HG03095 (cell line): Measurements from ENCODE around the gene FUZ.

Experiments
- ATAC-seq: cut with Tn5 transposase; IDR thresholded peaks from one replicate; pipeline ENCODE4 v1.9.1; 2021; ENCODE audit warnings: moderate library complexity; ENCODE audit not compliant: unreplicated experiment

Gene FUZ

DNA sequence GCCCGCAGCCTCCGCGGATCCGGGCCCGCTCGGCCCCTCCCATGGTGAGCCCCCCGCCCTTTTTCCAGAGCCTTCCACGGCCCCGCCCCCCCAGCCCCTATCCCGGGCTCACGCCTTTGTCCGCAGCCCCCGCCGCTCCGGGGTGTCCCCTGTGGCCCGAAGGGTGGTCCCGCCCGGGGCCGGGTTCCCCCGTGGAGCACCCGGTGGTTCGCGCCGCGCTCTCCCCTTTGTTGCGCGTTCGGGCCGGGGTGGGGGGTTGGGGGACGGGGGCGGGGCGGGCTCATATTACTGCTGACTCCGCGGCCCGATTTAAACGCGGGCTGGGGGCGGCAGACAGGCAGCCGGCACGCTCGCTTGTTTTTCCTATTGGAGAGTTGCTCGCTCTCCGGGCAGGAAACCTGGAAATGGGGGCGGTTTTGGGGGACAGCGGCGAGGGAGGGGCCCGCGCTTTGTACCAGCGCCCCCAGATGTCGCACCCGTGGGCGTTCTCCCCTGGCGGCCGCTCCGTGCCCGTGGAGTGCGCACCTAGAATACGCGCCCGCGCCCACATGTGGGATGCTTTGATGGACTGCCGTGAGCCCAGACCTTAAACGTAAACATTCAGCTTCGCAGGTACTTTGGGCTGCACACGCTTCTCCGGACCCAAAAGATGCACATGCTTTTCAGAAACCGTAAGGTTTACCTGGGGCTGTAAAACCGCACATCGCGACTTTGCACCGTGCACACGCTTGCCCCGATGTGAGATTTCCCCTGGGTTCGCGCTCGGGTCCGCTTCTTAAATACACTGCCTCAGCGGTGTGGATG is 38.6 kb upstream of the FUZ start:
- ATAC-seq = no peak

DNA sequence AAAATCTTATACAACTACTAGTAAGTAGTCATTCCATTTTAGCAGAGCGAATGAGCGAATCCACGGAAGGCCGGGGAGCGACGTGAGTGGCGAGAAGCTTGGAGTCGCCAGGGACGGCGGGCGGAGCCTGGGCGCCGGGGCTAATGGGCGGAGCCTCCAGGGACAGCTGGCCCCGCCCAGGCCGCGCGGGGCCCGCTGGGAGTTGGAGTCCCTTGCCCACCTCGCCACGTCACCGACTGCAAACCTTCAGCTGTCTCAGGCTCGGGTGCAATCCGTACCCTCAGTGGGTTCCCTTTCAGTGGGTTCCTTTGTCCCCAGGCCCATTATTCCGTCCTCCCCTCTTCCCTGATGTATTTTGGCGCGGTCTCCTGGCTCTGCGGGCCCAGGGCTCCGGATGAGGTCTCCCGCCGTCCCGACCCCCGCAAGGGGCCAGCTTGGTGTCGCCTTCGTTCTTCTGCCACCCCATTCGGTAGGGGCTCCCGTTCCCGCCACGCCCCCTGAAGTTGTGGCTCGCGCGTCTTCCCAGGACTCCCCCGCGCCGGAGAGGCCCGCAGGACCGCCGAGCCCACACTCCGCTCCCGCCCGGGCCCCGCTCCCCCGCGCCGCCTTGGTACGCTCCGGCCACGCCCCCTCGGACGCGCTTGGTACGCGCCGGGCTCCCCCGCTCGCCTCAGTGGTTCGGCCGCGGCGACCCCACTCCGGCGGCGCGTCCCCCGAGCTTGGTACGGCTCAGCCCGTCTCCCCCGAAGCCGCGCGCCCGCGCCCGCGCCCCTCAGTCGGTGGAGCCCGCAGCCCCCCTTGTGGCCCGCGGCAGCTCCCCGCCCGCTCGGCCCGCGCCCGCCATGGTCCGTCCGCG is 37.6 kb upstream of the FUZ start, which contains the start of gene PTOV1:
PTOV1 (plus strand) TSS at position 673 of the 856 bp plus-strand sequence.
- ATAC-seq = peak; percentile 64

DNA sequence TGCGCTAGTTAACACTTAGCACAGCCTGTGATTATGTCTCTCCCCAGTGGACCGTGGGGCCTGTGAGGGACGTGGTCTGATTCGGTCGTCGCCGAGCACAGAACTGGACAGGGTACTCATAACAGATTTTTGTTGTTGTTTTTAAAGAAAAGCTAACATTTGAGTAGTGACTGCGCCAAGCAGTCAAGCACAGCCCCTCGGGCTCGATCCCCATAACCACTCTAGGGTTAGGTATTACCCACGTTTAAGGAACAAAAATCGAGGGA is 37.1 kb upstream of the FUZ start:
- no peak for ATAC-seq

DNA sequence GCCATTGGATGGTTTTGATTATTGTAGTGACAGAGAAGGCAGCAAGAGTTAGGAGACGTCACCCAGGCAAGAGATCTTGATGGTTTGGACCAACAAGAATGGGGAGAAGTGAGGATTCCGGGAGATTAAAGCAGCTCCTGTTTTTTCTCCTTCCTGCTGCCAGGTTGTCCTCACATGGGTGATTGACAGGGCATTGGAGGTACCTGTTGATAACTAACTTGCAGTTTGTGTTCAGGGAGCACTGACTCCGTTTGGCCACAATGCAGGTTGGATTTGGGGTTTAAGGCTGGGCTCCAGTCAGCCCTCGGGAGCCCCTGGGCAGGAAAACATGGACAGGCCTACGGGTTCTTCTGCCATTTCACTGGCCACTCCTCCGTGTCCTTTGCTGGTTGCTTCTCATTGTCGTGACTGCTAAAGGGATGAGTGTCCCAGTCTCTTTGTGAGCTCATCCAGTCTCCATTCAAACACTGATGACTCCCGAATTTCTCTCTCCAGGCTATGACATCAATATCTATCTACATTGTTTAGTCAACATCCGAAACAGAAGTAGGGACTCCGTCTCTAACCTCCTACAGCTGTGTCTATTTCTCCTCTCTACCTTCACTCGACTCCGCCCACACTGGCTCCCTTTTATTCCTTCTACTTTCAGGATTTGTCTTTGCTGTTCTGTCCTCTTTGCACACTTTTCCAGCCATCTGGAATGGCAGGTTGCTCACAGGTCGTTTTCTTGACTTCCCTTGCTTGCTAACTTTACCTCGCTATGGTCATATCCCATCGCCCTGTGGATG is 36.5 kb upstream of the FUZ start:
- ATAC-seq = no peak

DNA sequence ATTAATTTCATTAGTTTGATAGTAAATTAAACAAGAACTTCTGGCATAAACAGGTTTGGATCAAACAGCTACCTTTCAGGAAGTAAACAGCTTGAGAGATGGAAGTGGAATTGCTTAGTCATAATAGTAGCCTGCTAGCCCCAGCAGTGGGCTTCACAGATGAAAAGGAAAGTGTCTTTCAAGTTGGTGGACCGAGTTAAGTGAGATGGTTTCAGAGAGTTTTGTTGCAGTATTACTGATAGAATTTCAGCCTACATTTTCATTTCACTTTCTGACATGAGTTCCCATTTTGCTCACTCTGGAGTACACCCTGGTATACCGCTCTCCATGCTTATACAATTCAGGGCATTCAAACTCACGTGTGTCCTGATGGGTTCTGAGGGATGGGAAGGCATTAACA is 35.8 kb upstream of the FUZ start:
- no peak for ATAC-seq

DNA sequence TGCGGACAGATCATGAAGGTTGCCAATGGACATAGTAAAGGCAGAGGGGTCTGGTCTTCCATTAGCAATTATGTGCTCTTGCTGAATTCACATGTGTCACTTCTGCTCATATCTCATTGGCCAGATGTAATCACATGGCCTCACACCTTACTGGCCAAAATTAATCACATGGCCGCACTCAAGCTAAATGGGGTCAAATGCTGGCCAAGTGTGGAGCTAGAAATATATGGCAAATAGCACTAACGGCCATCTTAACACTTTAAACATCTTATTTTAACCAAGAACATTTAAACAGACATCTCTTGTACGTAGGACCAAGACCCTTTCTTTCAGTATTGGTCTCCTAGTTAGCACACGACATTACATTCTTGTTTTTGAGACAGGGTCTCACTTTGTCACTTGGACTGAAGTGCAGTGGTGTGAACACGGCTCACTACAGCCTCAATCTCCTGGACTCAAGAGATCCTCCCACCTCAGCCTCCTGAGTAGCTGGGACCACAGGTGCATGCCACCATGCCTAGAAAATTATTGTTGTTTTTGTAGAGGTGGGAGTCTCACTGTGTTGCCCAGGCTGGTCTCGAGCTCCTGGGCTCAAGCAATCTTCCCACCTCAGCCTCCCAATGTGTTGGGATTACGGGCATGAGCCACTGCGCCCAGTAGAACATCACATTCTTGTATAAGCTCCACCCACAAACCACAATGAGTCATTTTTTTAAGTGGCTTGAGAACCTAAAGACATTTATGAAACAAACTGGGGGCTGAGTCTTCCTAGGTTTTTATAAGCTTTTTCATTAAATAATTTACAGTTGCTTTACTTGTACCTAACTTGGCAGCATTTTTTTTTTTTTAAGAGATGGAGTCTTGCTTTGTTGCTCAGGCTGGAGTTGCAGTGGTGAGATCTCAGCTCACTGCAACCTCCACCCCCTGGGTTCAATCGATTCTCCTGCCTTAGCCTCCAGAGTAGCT is 34.9 kb upstream of the FUZ start:
- ATAC-seq = no peak

DNA sequence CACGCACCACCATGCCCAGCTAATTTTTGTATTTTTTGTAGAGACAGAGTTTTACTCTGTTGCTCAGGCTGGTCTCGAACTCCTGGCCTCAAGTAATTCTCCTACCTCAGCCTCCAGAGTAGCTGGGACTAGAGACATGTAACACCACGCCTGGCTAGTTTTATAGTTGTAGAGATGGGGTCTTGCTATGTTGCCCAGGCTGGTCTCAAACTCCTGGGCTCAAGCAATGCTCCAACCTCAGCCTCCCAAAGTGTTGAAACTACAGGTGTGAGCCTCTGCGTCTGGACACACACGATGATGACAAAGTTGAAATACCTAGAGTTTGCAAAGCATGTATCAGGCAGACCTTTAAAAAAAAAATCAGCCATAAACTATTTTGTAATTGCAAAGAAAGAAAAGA is 33.3 kb upstream of the FUZ start:
- no peak for ATAC-seq

DNA sequence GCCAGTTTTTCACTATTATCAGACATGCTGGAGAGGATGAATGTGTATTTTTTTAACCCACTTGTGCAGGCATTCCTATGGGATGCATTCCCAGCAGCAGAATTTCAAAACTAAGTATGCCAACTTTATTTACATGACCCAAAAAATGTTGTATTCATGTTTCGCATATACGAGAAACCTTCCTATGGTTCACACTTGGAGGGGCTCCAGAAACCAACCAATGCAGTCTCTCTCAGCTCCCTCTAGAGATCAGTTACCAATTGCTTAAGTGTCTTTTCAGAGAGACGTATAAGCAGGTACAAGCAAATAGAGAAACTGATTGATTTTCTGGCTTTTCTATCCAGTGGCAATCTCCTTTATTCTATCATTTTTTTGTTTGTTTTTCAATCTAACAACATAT is 32.3 kb upstream of the FUZ start:
- ATAC-seq = no peak

DNA sequence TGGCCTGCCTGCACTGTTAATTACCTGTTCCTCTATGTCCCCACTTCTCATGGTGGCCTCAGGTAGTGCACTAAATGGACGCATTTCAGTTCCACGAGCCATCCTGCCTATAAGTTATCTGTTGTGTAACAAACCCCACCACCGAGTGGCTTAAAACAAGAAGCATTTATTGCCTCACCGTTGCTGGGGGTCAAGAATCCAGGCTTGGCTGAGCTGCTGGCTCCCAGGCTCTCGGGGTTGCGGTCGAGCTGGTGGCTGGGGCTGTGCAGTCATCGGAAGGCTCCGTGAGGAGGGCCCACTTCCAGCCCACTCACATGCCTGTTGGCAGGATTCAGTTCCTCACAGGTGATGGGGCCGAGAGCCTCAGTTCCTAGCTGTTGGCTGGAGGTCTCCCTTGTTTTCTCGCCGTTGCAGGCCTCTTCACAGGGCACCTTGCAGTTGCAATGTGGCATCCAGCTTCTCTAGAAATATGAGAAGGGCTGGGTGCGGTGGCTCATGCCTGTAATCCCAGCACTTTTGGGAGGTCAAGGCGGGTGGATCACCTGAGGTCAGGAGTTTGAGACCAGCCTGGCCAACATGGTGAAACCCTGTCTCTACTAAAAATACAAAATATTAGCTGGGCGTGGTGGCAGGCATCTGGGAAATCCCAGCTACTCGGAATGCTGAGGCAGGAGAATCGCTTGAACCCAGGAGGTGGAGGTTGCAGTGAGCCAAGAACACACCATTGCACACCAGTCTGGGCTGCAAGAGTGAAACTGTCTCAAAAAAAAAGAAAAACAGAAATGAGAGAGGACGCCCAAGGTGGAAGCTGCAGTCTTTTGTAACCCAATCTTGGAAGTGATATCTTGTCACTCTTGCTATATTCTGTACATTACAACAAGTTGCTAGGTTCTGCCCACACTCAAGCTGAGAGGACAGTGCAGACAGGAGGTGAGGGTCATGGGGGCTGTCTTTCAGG is 31.3 kb upstream of the FUZ start:
- ATAC-seq = no peak

DNA sequence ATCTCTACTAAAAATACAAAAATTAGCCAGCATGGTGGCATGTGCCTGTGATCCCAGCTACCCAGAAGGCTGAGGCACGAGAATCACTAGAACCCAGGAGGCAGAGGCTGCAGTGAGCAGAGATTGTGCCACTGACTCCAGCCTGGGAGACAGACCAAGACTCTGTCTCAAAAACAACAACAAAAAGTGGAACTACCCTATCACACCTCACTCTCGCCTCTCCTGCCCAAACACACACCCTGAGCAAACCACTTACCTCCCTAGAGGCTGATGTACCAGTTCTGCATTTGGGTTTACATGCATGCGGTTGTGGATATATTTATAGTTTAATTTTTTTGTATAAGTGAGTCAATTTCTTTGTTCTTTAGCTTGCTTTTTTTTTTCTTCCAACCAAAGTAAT is 30.2 kb upstream of the FUZ start:
- ATAC-seq = no peak

DNA sequence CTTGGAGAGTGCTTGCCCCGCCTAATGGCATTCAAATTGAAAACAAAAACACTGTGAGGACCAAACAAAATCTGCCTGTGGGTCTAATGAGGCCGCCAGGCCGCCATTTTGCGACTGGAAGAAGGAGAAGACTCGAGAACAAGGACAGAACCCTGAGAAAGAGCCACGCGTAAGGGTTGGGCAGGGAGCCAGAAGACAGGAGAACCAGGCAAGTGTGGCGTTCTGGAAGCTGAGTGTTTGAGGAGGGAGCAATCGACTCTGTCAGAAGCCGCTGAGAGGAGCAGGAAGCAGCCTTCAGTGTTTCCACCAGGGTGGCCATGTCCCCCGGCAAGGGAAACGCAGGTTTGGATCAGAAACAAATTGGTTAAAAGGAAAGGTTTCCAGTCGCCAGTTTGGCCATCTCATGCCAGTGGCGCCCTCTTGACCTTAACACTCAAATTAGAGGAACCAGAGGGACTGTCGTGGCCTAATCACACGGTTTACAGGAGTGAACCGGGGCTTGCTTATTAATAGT is 27.7 kb upstream of the FUZ start:
- no peak for ATAC-seq

DNA sequence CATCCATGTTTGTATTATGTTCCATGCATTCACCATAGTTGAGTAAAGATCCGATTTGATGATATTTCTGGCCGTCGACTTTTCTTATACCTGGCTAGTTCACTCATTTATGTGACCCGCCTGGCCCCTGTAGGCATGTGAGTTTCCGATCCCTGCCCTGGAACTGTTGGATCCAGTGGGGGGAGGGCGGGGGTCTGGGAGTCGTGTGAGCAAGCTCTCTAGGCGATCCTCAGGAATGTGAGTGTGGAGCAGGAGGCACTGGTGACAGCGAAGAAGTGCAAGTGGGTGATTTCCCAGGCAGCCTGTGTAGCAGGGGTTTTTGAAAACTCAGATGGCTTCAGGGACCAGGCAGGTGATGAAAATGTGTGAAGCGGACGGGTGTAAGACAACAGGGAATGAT is 27.2 kb upstream of the FUZ start:
- ATAC-seq = no peak

DNA sequence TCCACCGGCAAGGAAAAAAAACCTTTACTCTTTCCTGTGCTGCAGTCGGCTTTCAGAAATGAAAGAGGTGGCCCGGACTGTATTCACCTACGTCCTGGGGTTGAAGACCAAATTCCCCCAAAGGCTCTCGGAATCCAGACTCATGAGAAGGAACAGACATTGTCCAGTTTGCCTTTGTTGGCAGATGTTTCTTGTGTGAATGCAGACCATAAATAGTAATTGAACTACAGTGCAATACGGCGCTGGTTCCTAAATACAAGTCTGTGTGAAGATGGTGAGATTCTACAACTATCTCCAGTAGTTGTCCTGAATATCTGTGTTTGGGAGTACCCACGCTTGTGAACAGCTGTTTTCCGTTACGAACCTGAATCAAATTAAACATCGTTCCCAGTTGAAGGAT is 26.6 kb upstream of the FUZ start:
- no peak for ATAC-seq

DNA sequence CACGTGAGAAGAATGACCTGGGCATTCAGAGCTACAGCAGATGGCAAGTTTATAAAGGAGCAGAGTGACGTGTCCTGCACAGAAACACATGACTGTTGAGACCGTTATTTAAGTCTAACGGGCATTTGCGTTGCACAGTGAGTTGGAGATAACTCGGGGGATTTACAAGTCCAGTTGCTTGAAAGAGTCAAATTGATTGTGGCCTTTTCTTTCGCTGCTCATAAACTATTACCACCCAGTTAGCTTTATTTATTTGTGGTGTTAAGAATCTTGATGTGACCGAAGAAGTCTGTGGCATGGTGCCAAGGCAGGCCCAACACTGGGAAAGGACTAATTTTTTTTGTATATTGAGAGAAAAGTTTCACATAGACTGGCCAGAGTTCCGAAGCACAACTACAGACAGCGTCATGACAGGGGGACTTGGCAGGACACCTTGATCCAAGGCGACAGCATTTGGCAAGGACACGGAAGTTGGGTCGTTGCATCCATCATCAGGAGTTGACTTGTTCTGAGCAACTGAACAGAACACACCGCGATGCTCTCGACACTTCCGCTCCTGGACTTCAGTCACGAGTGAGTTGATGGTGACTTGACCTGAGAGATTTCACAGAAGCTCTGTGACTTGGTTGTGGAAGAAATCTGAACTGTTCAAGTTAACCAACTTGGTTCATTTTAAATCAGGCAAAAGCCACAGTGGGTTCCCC is 25.9 kb upstream of the FUZ start:
- no peak for ATAC-seq

DNA sequence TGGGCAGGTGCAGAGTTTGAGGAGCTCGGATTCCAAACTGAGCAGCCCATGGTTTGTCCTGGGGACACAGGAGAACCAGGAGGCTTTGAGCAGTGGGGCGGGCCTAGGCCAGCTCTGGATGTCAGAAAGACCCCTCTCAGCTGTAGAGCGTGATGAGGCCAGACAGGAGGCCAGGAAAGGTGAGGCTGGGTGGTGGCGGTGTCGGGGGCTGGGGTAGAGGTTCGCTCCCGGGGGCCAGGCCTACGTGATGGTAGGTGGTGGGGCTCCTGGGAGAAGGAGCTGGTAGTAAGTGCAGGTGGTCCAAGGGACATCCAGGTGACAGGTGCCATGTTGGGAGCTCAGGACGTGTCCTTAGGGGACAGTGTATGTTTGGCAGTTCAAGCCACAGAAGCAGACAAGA is 24.3 kb upstream of the FUZ start:
- no peak for ATAC-seq

DNA sequence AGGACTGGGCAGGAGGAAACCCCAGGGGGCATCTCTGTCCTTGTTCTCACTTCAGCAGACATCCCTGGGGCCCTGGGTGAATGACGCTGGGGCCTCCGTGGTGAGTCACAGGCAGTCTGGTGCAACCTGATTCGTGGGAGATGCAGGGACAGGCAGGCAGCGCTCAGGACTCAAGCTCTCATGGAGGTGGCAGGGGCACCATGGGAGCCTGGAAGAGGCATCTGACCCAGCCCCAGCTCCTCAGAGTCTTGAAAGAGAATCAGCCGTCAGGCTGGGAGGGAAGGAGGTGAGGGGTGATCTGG is 23.9 kb upstream of the FUZ start:
- no peak for ATAC-seq

DNA sequence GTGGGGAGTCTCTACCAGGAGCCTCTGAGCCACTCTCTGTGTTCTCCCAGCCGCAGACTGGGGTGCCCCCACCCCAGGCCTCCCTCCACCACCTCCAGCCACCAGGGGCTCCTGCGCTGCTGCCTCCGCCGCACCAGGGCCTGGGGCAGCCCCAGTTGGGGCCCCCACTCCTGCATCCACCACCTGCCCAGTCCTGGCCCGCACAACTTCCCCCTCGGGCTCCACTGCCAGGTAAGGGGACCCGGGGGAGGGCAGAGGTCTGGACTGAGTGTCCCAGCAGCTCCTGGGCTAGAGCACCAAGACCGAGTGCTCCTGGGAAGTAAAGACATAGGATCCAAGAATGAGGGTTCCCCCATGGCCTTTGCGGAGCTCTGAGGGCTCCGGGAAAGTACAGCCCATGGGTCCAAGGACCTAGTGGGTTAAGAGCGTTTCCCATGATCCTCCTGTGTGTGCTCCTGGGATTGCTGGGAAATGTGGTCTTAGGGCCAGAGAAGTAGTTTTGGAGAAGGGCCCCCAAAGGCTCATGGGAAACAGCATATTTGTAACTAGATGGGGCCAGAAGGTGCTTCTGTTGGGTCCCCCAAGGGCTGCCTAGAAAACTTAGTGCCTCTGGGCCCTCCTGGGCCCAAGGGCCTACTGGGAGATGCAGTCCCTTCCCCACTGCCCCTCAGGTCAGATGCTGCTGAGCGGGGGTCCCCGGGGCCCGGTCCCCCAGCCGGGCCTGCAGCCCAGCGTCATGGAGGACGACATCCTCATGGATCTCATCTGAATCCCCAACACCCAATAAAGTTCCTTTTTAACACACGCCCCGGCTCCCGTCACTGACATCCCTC is 23.3 kb upstream of the FUZ start:
- no peak for ATAC-seq

DNA sequence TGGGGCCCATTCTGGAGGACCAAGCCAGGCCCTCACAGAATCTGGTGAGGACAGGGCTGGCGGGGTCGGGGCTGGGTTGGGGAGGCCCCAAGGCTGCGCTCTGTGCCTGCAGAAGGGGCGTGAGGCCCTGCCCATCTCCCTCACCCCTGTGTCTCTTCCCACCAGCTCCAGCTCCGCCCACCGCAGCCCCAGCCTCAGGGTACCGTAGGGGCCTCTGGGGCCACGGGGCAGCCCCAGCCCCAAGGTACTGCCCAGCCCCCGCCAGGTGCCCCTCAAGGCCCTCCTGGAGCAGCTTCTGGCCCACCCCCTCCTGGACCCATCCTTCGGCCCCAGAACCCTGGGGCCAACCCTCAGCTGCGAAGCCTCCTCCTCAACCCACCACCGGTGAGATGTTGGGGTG is 22.5 kb upstream of the FUZ start:
- no peak for ATAC-seq
